HCT116 (cell line): ENCODE results near the gene VANGL2.

ENCODE experiments used
- EGR1 ChIP-seq: IDR thresholded peaks from 2 replicates; pipeline ENCODE4 v1.6.1; 2012; ENCODE audit warnings: low read depth
- ELF1 ChIP-seq: IDR thresholded peaks from 2 replicates; pipeline ENCODE4 v1.6.1; 2012; ENCODE audit warnings: low read depth, borderline replicate concordance
- EZH2 ChIP-seq: fragments of 200-600 bp; sonication (generic); IDR thresholded peaks from 2 replicates; pipeline ENCODE4 v1.6.1; 2017; ENCODE audit warnings: antibody characterized with exemption, mixed run types
- RAD21 ChIP-seq: IDR thresholded peaks from 2 replicates; pipeline ENCODE4 v1.6.1; 2012; ENCODE audit warnings: low read depth, mild to moderate bottlenecking
- TF ChIP-seq, protein P1 (sequence below), 3 experiments: fragments of 200-600 bp in 1 of 3; sonication (generic) in 1 of 3; IDR thresholded peaks in 2 of 3; conservative IDR thresholded peaks in 1 of 3; 2 replicates each; pipeline ENCODE4 v1.5.1; 2012 to 2017; ENCODE audit warnings: low read depth in 2 of 3, low read length in 2 of 3, antibody characterized with exemption in 1 of 3, borderline replicate concordance in 1 of 3, control low read depth in 1 of 3, mild to moderate bottlenecking in 1 of 3, mixed read lengths in 1 of 3, mixed run types in 1 of 3, moderate library complexity in 1 of 3; ENCODE audit not compliant: insufficient read depth in 1 of 3

DNA sequence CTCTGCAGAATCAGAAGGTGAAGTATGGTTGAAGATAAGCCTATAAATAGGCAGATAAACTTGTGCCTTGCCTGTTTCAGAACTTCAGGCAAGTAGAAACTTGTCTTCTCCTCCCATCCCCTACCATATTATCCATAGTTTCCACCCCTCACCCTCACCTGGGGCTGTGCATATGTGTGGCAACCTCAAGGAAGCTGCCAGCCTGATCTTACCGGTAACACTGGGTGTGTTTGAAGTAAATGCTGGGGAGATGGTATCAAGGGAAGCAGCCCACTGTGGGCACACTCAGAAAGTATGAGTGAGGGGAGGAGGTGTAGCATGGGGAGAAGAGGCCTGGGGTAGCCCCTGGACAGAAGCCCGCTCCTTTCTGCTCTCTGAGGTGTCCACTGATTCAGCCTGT, 14.5 kb downstream of the VANGL2 start:
- TF ChIP-seq EGR1: no peak
- TF ChIP-seq EZH2: no peak
- no peak for TF ChIP-seq RAD21
- TF ChIP-seq, protein P1, sequence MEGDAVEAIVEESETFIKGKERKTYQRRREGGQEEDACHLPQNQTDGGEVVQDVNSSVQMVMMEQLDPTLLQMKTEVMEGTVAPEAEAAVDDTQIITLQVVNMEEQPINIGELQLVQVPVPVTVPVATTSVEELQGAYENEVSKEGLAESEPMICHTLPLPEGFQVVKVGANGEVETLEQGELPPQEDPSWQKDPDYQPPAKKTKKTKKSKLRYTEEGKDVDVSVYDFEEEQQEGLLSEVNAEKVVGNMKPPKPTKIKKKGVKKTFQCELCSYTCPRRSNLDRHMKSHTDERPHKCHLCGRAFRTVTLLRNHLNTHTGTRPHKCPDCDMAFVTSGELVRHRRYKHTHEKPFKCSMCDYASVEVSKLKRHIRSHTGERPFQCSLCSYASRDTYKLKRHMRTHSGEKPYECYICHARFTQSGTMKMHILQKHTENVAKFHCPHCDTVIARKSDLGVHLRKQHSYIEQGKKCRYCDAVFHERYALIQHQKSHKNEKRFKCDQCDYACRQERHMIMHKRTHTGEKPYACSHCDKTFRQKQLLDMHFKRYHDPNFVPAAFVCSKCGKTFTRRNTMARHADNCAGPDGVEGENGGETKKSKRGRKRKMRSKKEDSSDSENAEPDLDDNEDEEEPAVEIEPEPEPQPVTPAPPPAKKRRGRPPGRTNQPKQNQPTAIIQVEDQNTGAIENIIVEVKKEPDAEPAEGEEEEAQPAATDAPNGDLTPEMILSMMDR (IDR thresholded peaks at IDR 0.05 in 2 of 3, conservative IDR thresholded peaks at IDR 0.05 in 1 of 3; ENCODE audit: borderline replicate concordance in 1 of 3, insufficient read depth in 1 of 3, low read depth in 2 of 3, low read length in 2 of 3): no peak
- no peak for TF ChIP-seq ELF1
